Mucosa of stomach (tissue), 1 donor: Measurements from ENCODE around the gene DOLK.
A peak's percentile ranks its signal among the peaks of the same experiment; 100 is the strongest.

Source experiments
- H3K27me3 ChIP-seq: one replicate; pipeline ENCODE4 v1.7.0; 2013; ENCODE audit warnings: mild to moderate bottlenecking, low read length; ENCODE audit not compliant: control insufficient read depth, insufficient read depth
- H3K36me3 ChIP-seq: one replicate; pipeline ENCODE4 v1.7.0; 2013; ENCODE audit warnings: low read length; ENCODE audit not compliant: control insufficient read depth, insufficient read depth
- H3K4me1 ChIP-seq: one replicate; pipeline ENCODE4 v1.7.0; 2013; ENCODE audit warnings: mild to moderate bottlenecking, low read length; ENCODE audit not compliant: control insufficient read depth, insufficient read depth
- H3K4me3 ChIP-seq: one replicate; pipeline ENCODE4 v1.7.0; 2013; ENCODE audit warnings: low read length
- H3K9ac ChIP-seq: one replicate; pipeline ENCODE4 v1.7.0; 2013; ENCODE audit warnings: mild to moderate bottlenecking, low read length, moderate library complexity
- H3K9me3 ChIP-seq: one replicate; pipeline ENCODE4 v1.7.0; 2013; ENCODE audit warnings: mild to moderate bottlenecking, low read length, moderate library complexity; ENCODE audit not compliant: control insufficient read depth
- donor health status: Pancreatic carcinoma.

Gene DOLK

DNA sequence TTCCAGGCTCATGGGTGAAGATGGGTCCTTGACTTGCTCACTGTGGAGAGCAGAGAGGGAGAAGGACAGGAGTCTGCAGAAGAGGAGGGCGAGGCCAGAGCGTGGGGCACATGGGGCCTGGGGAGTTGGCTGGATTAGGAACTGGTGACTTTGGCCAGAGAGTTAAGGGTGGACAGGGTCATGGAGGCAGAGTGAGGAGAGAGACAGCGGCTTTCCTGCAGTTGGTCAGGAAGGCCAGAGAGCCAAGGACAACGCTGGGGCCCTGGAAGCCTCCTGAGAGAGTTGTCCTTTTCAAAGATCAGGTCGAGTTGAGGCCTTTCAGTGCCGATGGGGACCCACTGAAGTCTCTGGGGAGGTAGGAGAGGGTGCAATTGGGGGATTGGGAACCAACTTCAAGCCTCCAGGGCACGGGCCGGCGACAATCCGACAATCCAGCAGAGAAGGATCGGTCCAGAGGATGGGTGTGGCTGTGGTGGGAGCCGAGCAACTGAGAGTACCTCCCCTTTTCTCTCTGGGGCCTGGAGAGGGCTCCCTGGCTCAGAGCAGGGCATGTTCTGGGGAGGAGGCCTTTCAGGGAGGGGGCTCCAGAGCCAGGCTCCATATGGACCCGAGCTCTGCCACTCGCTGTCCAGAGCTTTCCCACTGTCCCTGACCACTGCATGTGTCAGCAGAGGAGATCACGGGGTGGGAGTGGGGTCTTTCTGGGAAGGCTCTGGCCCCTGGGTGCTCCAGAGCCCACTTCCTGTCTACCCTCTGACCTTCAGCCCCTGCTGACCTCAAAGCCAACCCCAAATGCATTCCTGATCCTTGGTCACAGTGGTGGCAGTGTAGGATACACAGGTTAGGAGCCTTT is 34.1 kb downstream of the DOLK start:
- peaks cover 51% of the 10 kb centered on the region for H3K4me1 ChIP-seq
- H3K9me3 ChIP-seq: no peaks in the 10 kb centered on the region
- H3K36me3 ChIP-seq: peaks cover 18% of the 10 kb centered on the region
- no peaks in the 10 kb centered on the region for H3K27me3 ChIP-seq
- H3K4me3 ChIP-seq: no peak overlapping the region
- H3K9ac ChIP-seq: peak overlapping the region; percentile 20

- H3K36me3 ChIP-seq: peaks cover 18% of the 10 kb centered on the region
- H3K4me1 ChIP-seq: peaks cover 46% of the 10 kb centered on the region
- no peaks in the 10 kb centered on the region for H3K9me3 ChIP-seq
- peak overlapping the region; percentile 44 for H3K9ac ChIP-seq
- no peaks in the 10 kb centered on the region for H3K27me3 ChIP-seq
- H3K4me3 ChIP-seq: no peak overlapping the region
Observed at GRCh38 chr9:128912270-128912853, 35.0 kb downstream of the DOLK start.

DNA sequence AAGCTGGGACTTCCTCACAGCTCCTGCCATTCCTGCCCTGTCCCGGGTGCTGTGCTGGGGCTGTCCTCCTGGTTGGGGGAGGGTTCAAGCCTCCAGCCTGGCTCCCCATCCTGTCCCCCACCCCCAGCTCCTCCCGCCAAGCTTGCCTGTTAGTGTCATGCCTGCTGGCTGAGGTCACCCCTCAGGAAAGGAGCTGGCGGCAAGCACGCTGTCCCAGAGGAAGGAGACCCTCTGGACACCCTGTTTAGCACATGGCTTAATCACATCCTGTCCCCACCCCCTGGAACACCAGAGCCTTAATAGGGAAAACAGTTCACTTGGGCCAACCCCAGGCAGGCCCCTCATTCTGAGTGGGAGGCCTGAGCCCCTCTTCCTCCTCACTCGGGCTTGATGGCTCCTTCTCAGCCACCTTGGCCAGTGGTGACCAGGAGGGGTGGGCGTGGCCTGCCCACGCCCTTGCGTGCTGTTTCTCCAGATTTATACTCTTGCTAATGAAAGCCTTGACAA is 35.8 kb downstream of the DOLK start:
- H3K9ac ChIP-seq: peak overlapping the region; percentile 44

GRCh38 chr9:128910906-128911305 is 36.5 kb downstream of the DOLK start:
- no peak overlapping the region for H3K9ac ChIP-seq
- H3K4me1 ChIP-seq: peaks cover 32% of the 10 kb centered on the region
- H3K36me3 ChIP-seq: peaks cover 22% of the 10 kb centered on the region

More for the DNA sequence above, 35.8 kb downstream of the DOLK start:
- Histone ChIP-seq H3K36me3 (peaks cover 21% of the 10 kb centered on the region), H3K9me3 (no peaks in the 10 kb centered on the region), H3K4me1 (peaks cover 39% of the 10 kb centered on the region), H3K27me3 (no peaks in the 10 kb centered on the region), H3K4me3 (no peak overlapping the region)

DNA sequence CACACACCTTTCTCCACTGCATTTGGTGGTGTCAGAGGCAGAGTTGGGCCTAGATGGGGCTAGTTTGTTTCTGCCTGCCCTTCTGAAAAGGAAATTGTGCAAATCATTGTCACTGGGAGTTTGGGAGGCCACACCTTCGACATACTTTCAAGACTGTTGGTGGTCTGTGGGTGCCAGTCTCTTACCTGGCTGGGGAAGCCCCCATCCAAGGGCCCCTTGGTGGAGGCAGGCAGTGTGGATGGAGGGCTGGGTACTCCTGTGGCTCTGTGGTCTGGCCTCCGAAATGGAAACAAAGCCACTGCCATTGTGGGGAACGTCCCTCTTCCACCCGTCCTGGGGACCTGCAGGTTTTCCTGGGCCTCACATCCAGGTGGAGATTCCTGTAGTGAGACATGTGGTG is 37.5 kb downstream of the DOLK start:
- Histone ChIP-seq H3K9ac (no peak overlapping the region), H3K27me3 (no peaks in the 10 kb centered on the region), H3K4me3 (no peak overlapping the region), H3K9me3 (no peaks in the 10 kb centered on the region), H3K4me1 (peaks cover 32% of the 10 kb centered on the region), H3K36me3 (peaks cover 22% of the 10 kb centered on the region)

More at GRCh38 chr9:128910906-128911305, 36.5 kb downstream of the DOLK start:
- Histone ChIP-seq H3K4me3 (no peak overlapping the region), H3K9me3 (no peaks in the 10 kb centered on the region), H3K27me3 (no peaks in the 10 kb centered on the region)

GRCh38 chr9:128908372-128908771 is 39.0 kb downstream of the DOLK start:
- Histone ChIP-seq H3K36me3 (peaks cover 22% of the 10 kb centered on the region), H3K9me3 (no peaks in the 10 kb centered on the region), H3K27me3 (no peaks in the 10 kb centered on the region), H3K4me1 (peaks cover 27% of the 10 kb centered on the region), H3K9ac (no peak overlapping the region), H3K4me3 (no peak overlapping the region)

DNA sequence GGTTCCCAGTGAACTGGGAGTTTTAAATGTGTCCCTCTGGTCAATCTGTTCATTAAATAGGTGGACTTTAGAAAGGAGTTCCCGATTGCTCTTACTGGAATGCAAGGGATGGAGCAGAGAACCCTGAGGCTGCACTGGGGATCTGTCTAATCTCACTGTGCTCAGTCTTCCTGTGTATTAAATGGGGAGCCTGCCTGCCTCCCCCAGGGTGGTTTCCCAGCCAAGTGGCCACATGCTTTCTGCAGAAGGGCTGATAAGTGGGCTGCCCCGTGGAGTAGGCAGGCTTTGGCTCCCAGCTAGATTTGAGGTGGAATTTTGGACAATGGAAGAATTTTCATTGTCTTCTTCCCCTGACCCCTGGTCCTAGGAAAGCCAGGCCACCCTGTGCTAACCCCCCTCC is 40.7 kb downstream of the DOLK start:
- H3K4me1 ChIP-seq: peaks cover 26% of the 10 kb centered on the region
- H3K36me3 ChIP-seq: peaks cover 22% of the 10 kb centered on the region

DNA sequence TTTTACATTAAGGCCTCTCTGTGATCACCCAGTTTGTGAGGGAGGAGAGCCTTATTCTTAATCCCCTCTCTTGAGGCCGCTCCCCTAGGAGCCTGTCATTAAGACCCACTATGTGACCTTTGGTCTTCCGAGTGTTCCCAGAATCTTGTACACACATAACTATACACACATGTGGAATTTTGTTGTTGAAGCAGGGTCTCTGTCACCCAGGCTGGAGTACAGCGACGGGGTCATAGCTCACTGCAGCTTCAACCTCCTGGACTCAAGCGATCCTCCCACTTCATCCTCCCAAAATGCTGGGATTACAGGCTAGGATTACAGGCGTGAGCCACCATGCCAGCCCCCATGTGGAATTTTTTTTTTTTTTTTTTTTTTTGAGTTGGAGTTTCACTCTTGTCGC is 41.4 kb downstream of the DOLK start:
- Histone ChIP-seq H3K4me1 (peaks cover 23% of the 10 kb centered on the region), H3K4me3 (no peak overlapping the region), H3K9me3 (no peaks in the 10 kb centered on the region), H3K9ac (no peak overlapping the region), H3K27me3 (no peaks in the 10 kb centered on the region), H3K36me3 (peaks cover 22% of the 10 kb centered on the region)

More for the DNA sequence above, 40.7 kb downstream of the DOLK start:
- Histone ChIP-seq H3K4me3 (no peak overlapping the region), H3K27me3 (no peaks in the 10 kb centered on the region), H3K9me3 (no peaks in the 10 kb centered on the region), H3K9ac (no peak overlapping the region)

DNA sequence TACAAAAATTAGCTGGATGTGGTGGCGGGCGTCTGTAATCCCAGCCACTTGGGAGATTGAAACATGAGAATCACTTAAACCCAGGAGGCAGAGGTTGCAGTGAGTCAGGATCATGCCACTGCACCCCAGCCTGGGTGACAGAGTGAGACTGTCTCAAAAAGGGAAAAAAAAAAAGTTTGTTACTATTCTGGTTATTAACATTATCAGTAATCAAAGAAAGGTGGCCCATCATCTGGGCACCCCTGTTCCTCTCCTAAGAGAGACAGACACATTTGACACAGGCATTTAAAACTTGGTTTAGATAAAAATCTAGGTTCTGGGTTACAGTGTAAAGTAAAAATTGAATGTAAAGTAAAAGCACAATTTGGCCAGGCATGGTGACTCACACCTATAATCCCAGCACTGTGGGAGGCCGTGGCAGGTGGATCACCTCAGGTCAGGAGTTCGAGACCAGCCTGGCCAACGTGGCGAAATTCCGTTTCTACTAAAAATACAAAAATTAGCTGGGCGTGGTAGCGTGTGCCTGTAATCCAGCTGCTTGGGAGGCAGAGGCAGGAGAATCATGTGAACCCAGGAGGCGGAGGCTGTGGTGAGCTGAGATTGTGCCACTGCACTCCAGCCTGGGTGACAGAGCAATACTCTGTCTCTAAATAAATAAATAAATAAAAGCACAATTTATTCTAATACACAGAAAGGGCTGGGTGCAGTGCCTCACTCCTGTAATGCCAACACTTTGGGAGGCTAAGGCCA is 43.4 kb downstream of the DOLK start:
- peaks cover 37% of the 10 kb centered on the region for H3K4me1 ChIP-seq
- peaks cover 12% of the 10 kb centered on the region for H3K36me3 ChIP-seq

DNA sequence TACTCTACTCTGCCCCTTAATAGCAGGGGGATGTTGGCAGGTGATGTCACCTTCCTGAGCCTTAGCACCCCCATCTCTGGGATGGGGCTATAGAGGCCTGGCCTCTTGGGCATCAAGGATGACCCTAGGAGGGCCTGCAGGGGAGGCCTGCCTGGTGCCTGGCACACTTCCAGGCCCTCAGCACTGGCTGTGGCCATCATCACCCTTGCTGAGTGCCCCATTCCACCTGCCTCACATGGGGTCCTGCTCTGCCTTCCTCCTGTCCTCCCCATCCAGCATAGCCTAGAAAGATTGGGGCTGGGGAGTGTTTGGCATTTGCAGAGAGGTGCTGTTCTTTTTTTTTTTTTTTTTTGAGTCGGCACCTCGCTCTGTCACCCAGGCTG is 44.3 kb downstream of the DOLK start:
- H3K27me3 ChIP-seq: no peaks in the 10 kb centered on the region
- H3K9ac ChIP-seq: no peak overlapping the region
- H3K9me3 ChIP-seq: no peaks in the 10 kb centered on the region
- H3K36me3 ChIP-seq: peaks cover 10% of the 10 kb centered on the region
- H3K4me3 ChIP-seq: no peak overlapping the region
- H3K4me1 ChIP-seq: peaks cover 47% of the 10 kb centered on the region

More for the DNA sequence above, 43.4 kb downstream of the DOLK start:
- Histone ChIP-seq H3K4me3 (no peak overlapping the region), H3K27me3 (no peaks in the 10 kb centered on the region), H3K9me3 (no peaks in the 10 kb centered on the region), H3K9ac (no peak overlapping the region)

GRCh38 chr9:128902351-128903078 is 44.9 kb downstream of the DOLK start:
- Histone ChIP-seq H3K27me3 (no peaks in the 10 kb centered on the region), H3K4me1 (peaks cover 52% of the 10 kb centered on the region), H3K9ac (peak overlapping the region; percentile 36), H3K4me3 (no peak overlapping the region), H3K9me3 (no peaks in the 10 kb centered on the region), H3K36me3 (peaks cover 10% of the 10 kb centered on the region)
